HG02623 (cell line): Measurements from ENCODE around the gene KDM8.

Source experiments
- ATAC-seq: cut with Tn5 transposase; IDR thresholded peaks from one replicate; pipeline ENCODE4 v1.9.1; 2021; ENCODE audit warnings: moderate library complexity; ENCODE audit not compliant: unreplicated experiment

KDM8 gene

DNA sequence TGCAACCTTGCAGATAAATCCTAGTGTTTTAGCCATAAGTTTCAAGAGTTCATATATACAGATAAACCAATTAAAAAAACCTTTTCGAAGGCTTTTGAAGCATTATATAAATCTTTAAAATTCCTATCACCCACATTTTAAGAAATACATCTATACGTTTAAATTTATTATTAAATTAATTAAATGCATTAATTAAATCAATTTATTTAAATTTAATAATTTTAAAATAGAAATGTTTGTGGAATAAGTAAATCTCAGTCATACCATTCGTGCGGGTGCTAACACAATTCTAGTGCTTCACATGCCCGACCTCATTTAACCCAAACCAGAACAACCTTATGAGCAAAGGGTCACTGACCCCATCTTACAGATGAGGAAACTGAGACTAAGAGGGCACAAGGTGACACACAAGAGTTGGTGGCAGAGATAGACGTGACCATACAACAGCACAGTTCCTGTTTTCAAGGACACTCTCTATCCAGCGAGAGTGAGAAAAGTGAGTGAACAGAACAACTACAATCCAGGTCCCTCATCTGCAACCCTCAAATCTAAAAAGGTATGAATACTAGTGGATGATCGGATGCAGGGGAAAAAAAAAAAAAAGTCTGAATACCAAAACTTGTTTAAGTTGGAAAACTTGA, 63.8 kb downstream of the KDM8 start:
- no peak for ATAC-seq

DNA sequence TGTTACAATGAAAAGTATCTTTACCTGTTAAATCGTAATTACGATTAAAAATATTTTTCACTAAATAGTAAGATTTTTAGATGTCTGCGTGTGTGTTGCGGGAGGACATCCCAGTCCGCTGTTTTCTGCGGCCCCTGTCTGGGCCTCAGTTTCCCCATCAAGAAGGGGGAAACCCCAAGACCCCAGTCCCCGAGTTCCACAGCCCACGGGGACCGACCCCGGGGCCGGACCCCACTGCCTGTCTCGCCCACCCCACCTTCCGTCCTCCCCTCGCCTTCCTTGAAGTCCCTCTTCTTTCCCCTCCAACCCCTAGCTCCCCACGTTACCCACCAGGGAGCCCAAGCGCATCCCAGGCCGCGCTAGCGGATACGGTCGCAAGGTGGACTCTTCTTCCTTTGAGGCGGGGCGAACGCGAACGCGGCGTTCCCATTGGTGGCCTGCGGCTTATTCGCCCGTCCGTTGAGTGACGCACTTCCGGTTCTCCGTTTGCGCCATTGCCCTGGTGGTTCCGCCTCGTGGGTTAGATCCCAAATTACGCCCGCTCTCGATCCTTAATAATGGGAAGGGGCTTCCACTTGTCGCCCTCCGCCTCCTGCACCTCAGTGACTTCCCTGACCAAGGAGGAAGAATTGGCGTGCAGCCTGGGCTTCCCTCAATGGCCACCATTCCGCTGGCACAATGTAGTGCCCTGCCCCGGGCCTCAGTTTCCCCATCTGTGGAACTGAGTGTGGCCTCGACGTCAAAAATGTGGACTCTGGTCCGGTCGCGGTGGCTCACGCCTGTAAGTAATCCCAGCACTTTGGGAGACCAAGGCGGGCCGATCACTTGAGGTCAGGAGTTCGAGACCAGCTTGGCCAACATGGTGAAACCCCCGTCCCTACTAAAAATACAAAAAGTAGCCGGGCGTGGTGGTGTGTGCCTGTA, 65.3 kb downstream of the KDM8 start, which contains the start of gene NSMCE1:
Gene NSMCE1 (minus strand): TSS at position 397 of the 924 bp plus-strand sequence. CDS start 11,202 bp downstream, outside the sequence.
- peak; percentile 91 for ATAC-seq

DNA sequence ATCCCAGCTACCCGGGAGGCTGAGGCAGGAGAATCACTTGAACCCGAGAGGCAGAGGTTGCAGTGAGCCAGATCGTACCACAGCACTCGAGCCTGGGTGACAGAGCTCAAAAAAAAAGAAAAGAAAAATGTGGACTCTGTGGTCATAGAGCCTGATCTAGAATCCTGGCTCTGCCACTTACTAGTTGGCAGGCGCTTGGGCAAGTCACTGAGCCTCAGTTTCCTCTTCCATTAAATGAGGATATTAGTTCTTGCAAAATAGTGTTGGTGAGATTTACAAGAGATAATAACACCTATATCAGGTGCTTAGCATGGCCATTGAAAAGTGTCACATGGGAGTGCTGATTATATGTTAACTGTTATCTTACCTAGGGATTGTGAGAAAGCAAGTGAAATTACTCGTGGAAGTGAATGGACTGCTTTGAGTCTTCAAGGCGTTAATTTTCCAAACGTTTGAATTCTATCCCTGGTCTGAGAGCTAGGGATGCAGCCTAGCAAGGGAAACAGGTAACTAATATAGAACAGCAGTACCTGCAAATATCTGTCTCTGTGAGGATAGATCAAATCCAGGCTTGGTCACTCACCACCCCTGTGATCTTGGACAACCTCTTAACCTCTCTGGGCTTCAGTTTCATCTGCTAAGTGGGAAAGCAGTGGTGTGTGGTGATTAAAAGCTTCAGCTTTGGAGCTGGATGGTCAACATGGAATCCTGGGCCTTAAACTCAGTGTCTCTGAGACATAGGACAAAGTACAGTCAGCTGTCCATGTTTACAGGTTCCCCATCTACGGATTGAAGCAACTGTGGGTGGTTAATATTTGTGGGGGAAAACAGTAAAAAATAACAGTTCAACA, 66.2 kb downstream of the KDM8 start:
- no peak for ATAC-seq

DNA sequence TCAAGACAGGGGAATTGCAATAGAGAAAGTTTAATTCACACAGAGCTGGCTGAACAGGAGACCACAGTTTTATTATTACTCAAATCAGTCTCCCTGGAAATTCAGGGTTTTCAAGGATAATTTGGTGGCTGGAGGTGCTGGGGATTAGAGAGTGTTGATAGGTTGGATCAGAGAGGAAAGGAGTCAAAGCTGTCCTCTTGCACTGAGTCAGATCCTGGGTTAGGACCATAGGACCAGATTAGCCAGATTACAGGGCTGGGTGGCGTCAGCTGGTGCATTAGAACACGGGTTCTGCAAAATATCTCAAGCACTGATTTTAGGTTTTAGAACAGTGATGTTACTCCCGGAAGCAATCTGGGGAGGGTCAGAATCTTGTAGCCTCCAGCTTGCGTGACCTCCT, 67.0 kb downstream of the KDM8 start:
- no peak for ATAC-seq
